H1 (cell line): ENCODE data around the gene NRM. TPM values are rescaled to one million over a fixed set of nuclear protein-coding genes. Genes with fewer than 3 reads are reported as not detected.

Experiments used
- CTCF ChIA-PET: fragments of 300-600 bp; sonication (Branson Sonifier 250); formaldehyde crosslinking; loops from one replicate; lab custom pipeline; 2021; ENCODE audit not compliant: partially characterized antibody; lab: Charles Lee
- POLR2A ChIA-PET: fragments of 300-600 bp; sonication (Branson Sonifier 250); formaldehyde crosslinking; loops from one replicate; lab custom pipeline; 2021; ENCODE audit warnings: inconsistent platforms; ENCODE audit not compliant: partially characterized antibody; lab: Charles Lee
- DNase-seq, 2 experiments: peaks; one replicate each; pipeline versions ENCODE4 v3.0.0 to v3.0.0-alpha.2; 2010 to 2022; ENCODE audit warnings: low spot score in 2 of 2, low read depth in 1 of 2, mixed read lengths in 1 of 2
- FAIRE-seq: peaks from 2 replicates; lab custom pipeline; 2011; peaks lifted over from hg19 to GRCh38; lab: Jason Lieb, UNC
- H2AFZ ChIP-seq: 2 replicates; pipeline ENCODE4 v1.8.1; 2012; ENCODE audit warnings: low read length, inconsistent platforms
- H2AK5ac ChIP-seq: 2 replicates; pipeline ENCODE4 v1.6.1; 2013; ENCODE audit warnings: low read depth, low read length
- H2BK120ac ChIP-seq: replicated peaks from 2 replicates; pipeline ENCODE3; 2013; ENCODE audit warnings: low read depth, low read length, inconsistent platforms
- H2BK12ac ChIP-seq: 2 replicates; pipeline ENCODE4 v1.6.1; 2013; ENCODE audit warnings: low read depth, low read length
- H2BK15ac ChIP-seq: 2 replicates; pipeline ENCODE4 v1.6.1; 2013; ENCODE audit warnings: low read length
- H2BK20ac ChIP-seq: 2 replicates; pipeline ENCODE4 v1.6.1; 2013; ENCODE audit warnings: low read length
- H2BK5ac ChIP-seq: 2 replicates; pipeline ENCODE4 v1.6.1; 2013; ENCODE audit warnings: low read depth, low read length
- H3K14ac ChIP-seq: 2 replicates; pipeline ENCODE4 v1.6.1; 2013; ENCODE audit warnings: inconsistent platforms; ENCODE audit not compliant: insufficient read length
- H3K18ac ChIP-seq: 2 replicates; pipeline ENCODE4 v1.6.1; 2013; ENCODE audit warnings: low read length; ENCODE audit errors: extremely low read depth
- H3K23ac ChIP-seq: 2 replicates; pipeline ENCODE4 v1.6.1; 2013; ENCODE audit warnings: inconsistent platforms; ENCODE audit not compliant: insufficient read length
- H3K23me2 ChIP-seq: 2 replicates; pipeline ENCODE4 v1.6.1; 2013; ENCODE audit warnings: low read depth, low read length
- H3K27ac ChIP-seq: 2 replicates; pipeline ENCODE4 v1.6.1; 2011; ENCODE audit warnings: low read depth, low read length, inconsistent platforms
- H3K27me3 ChIP-seq, 4 experiments: replicated peaks in 1 of 4; 1 replicate in 1 of 4; 2 replicates in 3 of 4; pipeline versions ENCODE4 v1.6.1 to v1.8.1; 2011 to 2013; ENCODE audit warnings: low read length in 3 of 4, mild to moderate bottlenecking in 3 of 4, inconsistent platforms in 2 of 4, mixed read lengths in 2 of 4, moderate library complexity in 1 of 4; ENCODE audit not compliant: control insufficient read depth in 3 of 4, insufficient read depth in 3 of 4; ENCODE audit errors: extremely low read depth in 1 of 4
- H3K36me3 ChIP-seq, 4 experiments: 2 replicates each; pipeline versions ENCODE4 v1.6.1 to v1.8.1; 2011 to 2013; ENCODE audit warnings: mild to moderate bottlenecking in 4 of 4, low read length in 3 of 4, moderate library complexity in 2 of 4, control low read depth in 1 of 4, inconsistent platforms in 1 of 4; ENCODE audit not compliant: insufficient read depth in 4 of 4, control insufficient read depth in 2 of 4
- H3K4ac ChIP-seq: replicated peaks from 2 replicates; pipeline ENCODE3; 2013; ENCODE audit warnings: low read length, low read depth, mixed read lengths, inconsistent platforms; ENCODE audit not compliant: insufficient read length
- H3K4me1 ChIP-seq, 4 experiments: replicated peaks in 1 of 4; 1 replicate in 1 of 4; 2 replicates in 3 of 4; pipeline versions ENCODE4 v1.6.1 to v1.8.1; 2011 to 2013; ENCODE audit warnings: low read length in 3 of 4, inconsistent platforms in 2 of 4, mixed read lengths in 1 of 4; ENCODE audit not compliant: insufficient read depth in 4 of 4, control insufficient read depth in 3 of 4
- H3K4me2 ChIP-seq, 2 experiments: 2 replicates each; pipeline versions ENCODE4 v1.6.1 to v1.8.1; 2011 to 2013; ENCODE audit warnings: low read depth in 2 of 2, low read length in 2 of 2, control low read depth in 1 of 2, inconsistent platforms in 1 of 2, mild to moderate bottlenecking in 1 of 2; ENCODE audit not compliant: insufficient read depth in 1 of 2
- H3K4me3 ChIP-seq, 4 experiments: fragments of 200-600, 300-600 bp in 1 of 4; sonication (generic), shearing (Covaris generic), sonication (Bioruptor Twin) in 1 of 4; 2 replicates each; pipeline versions ENCODE4 v1.5.1 to v1.8.1; 2011 to 2016; ENCODE audit warnings: low read length in 4 of 4, low read depth in 3 of 4, control low read depth in 2 of 4, inconsistent platforms in 2 of 4, mild to moderate bottlenecking in 2 of 4, mixed read lengths in 1 of 4, moderate library complexity in 1 of 4; ENCODE audit not compliant: insufficient read depth in 2 of 4; ENCODE audit errors: extremely low read depth in 1 of 4
- H3K56ac ChIP-seq: replicated peaks from 2 replicates; pipeline ENCODE3; 2013; ENCODE audit warnings: low read depth, mild to moderate bottlenecking, mixed read lengths, low read length, inconsistent platforms; ENCODE audit not compliant: insufficient read length
- H3K79me1 ChIP-seq: 2 replicates; pipeline ENCODE4 v1.6.1; 2013; ENCODE audit warnings: low read depth, low read length, control low read depth
- H3K79me2 ChIP-seq, 2 experiments: 2 replicates each; pipeline versions ENCODE4 v1.6.1 to v1.8.1; 2012 to 2013; ENCODE audit warnings: low read length in 2 of 2, mild to moderate bottlenecking in 2 of 2, inconsistent platforms in 1 of 2; ENCODE audit not compliant: insufficient read depth in 2 of 2, control insufficient read depth in 1 of 2
- H3K9ac ChIP-seq, 4 experiments: replicated peaks in 1 of 4; 1 replicate in 1 of 4; 2 replicates in 3 of 4; pipeline versions ENCODE4 v1.6.1 to v1.8.1; 2011 to 2013; ENCODE audit warnings: low read depth in 3 of 4, low read length in 3 of 4, control low read depth in 2 of 4, mild to moderate bottlenecking in 2 of 4, moderate library complexity in 2 of 4, inconsistent platforms in 1 of 4; ENCODE audit errors: extremely low read depth in 1 of 4
- H3K9me3 ChIP-seq, 2 experiments: 2 replicates each; pipeline versions ENCODE4 v1.6.1 to v1.8.1; 2012 to 2013; ENCODE audit warnings: mild to moderate bottlenecking in 2 of 2, moderate library complexity in 2 of 2, control low read depth in 1 of 2, inconsistent platforms in 1 of 2, low read depth in 1 of 2, low read length in 1 of 2, mixed read lengths in 1 of 2; ENCODE audit not compliant: insufficient read depth in 2 of 2
- H4K20me1 ChIP-seq, 2 experiments: replicated peaks in 1 of 2; 2 replicates each; pipeline versions ENCODE3 to v1.8.1; 2011 to 2013; ENCODE audit warnings: inconsistent platforms in 2 of 2, low read length in 2 of 2, mild to moderate bottlenecking in 1 of 2; ENCODE audit not compliant: insufficient read depth in 2 of 2, control insufficient read depth in 1 of 2
- H4K5ac ChIP-seq: 2 replicates; pipeline ENCODE4 v1.6.1; 2013; ENCODE audit warnings: low read length, low read depth, mixed read lengths, inconsistent platforms; ENCODE audit not compliant: insufficient read length
- H4K8ac ChIP-seq: 2 replicates; pipeline ENCODE4 v1.8.0; 2013; ENCODE audit warnings: mild to moderate bottlenecking, moderate library complexity, low read length, inconsistent platforms; ENCODE audit not compliant: insufficient read depth; ENCODE audit errors: extremely low read depth
- H4K91ac ChIP-seq: replicated peaks from 2 replicates; pipeline ENCODE3; 2013; ENCODE audit warnings: low read length, mixed read lengths, inconsistent platforms; ENCODE audit not compliant: insufficient read length
- ASH2L ChIP-seq: fragments of 200-600, 300-600 bp; sonication (generic); IDR thresholded peaks from one replicate; pipeline ENCODE4 v1.7.1; 2017; ENCODE audit warnings: low read length
- ATF3 ChIP-seq: IDR thresholded peaks from 2 replicates; pipeline ENCODE4 v1.6.1; 2011; ENCODE audit warnings: low read depth, mild to moderate bottlenecking, low read length; ENCODE audit not compliant: insufficient read depth
- MAX ChIP-seq: IDR thresholded peaks from 2 replicates; pipeline ENCODE4 v1.6.1; 2012; ENCODE audit warnings: inconsistent platforms
- NANOG ChIP-seq: IDR thresholded peaks from 2 replicates; pipeline ENCODE4 v1.6.1; 2011; ENCODE audit warnings: low read length, low read depth, mild to moderate bottlenecking, inconsistent platforms; ENCODE audit not compliant: insufficient read depth, poor library complexity, severe bottlenecking
- NRF1 ChIP-seq: IDR thresholded peaks from 2 replicates; pipeline ENCODE4 v1.6.1; 2011; ENCODE audit warnings: mild to moderate bottlenecking, low read depth, low read length, improper control_type of control experiment
- RBBP5 ChIP-seq: IDR thresholded peaks from 2 replicates; pipeline ENCODE4 v1.7.1; 2012; ENCODE audit warnings: low read depth, mild to moderate bottlenecking, inconsistent platforms, low read length, moderate library complexity, borderline replicate concordance
- SP4 ChIP-seq: IDR thresholded peaks from 2 replicates; pipeline ENCODE4 v1.6.1; 2012; ENCODE audit warnings: low read length, inconsistent platforms
- TAF1 ChIP-seq: IDR thresholded peaks from 2 replicates; pipeline ENCODE4 v1.6.1; 2011; ENCODE audit warnings: mild to moderate bottlenecking, low read depth, low read length
- YY1 ChIP-seq: IDR thresholded peaks from 2 replicates; pipeline ENCODE4 v1.6.1; 2011; ENCODE audit warnings: low read depth, mild to moderate bottlenecking, low read length
- WGBS, 2 experiments: shearing (Covaris generic) in 1 of 2; methylation state at CpG; one replicate each; pipeline versions ENCODE4 v1.1.6 to v1.1.7; 2013 to 2015; ENCODE audit warnings: low lambda C conversion rate in 2 of 2, mixed read lengths in 2 of 2, inconsistent platforms in 1 of 2, low coverage in 1 of 2, missing lambda C conversion rate in 1 of 2; ENCODE audit not compliant: insufficient replicate concordance in 2 of 2, insufficient coverage in 1 of 2, insufficient read length in 1 of 2; ENCODE audit errors: extremely low coverage in 1 of 2, missing lambda C conversion rate in 1 of 2; 5-methylcytosine and 5-hydroxymethylcytosine counted together
- polyA plus RNA-seq, 7 experiments: library from polyadenylated mRNA; depleted of rRNA in 3 of 7; stranded (reverse) in 5 of 7; unstranded in 2 of 7; fragments of >200 nt in 5 of 7; fragments of 200-250 nt in 2 of 7; gene quantifications; 1 replicate in 5 of 7; 2 replicates in 1 of 7; 4 replicates in 1 of 7; pipeline versions ENCODE4 v1.2.1 to v1.2.3, GENCODE V29; 2011 to 2013; ENCODE audit warnings: missing spikeins in 2 of 7, mixed read lengths in 2 of 7
- total RNA-seq: library from RNA; stranded (reverse); fragmentation: NEBNext Ultra II Directional; extraction: Animal tissue kit (Norgen Biotek cat#: 25700); gene quantifications from 2 replicates; pipeline ENCODE4 v1.2.1, GENCODE V29; 2021

The NRM gene
- total and polyA plus RNA-seq, 2 of the 8 experiments (the other 6 are each of a cell fraction or from before 2014, with no cell fraction given), result 27.3 to 50.4 TPM

GRCh38 chr6:30647242-30648116, 43.3 kb downstream of the NRM start:
- Histone ChIP-seq H3K14ac (no peak overlapping the region), H3K18ac (peak overlapping the region; percentile 98), H4K91ac (peak overlapping the region; percentile 99), H3K9ac (peak overlapping the region; percentile 51 to 79 (median 70)), H4K20me1 (peaks cover 0 to 2% of the 10 kb centered on the region in 2 experiments), H4K5ac (peak overlapping the region; percentile 100), H3K23ac (no peak overlapping the region), H2BK120ac (no peak overlapping the region), H3K4ac (peak overlapping the region; percentile 84), H3K4me2 (peak overlapping the region; percentile 76 to 82), H4K8ac (peak overlapping the region; percentile 96), H3K4me1 (peaks cover 0 to 6% (median 4%) of the 10 kb centered on the region in 4 experiments; a peak in 5 of 7 replicates), H3K27me3 (no peaks in the 10 kb centered on the region), H3K36me3 (peaks cover 6 to 17% (median 10%) of the 10 kb centered on the region in 4 experiments; a peak in 5 of 8 replicates), H3K27ac (peak overlapping the region; percentile 66), H3K56ac (peak overlapping the region; percentile 93), H3K79me2 (peaks cover 3 to 20% of the 10 kb centered on the region in 2 experiments; a peak in 3 of 4 replicates), H3K4me3 (peak overlapping the region; percentile 74 to 91 (median 85)), H3K9me3 (no peaks in the 10 kb centered on the region), H2BK5ac (peak overlapping the region; percentile 96), H3K23me2 (peaks cover 5% of the 10 kb centered on the region; the same call in 1 of the 2 replicates), H2BK15ac (peak overlapping the region; percentile 97; the same call in 1 of the 2 replicates), H2AFZ (0 out of 2 replicates have a peak overlapping the region, but pooled peaks have one; percentile 2), H3K79me1 (peaks cover 8% of the 10 kb centered on the region), H2BK12ac (no peak overlapping the region), H2AK5ac (no peak overlapping the region), H2BK20ac (no peak overlapping the region)
- POLR2A ChIA-PET, result interaction anchor here (0.6 to 3.6 kb wide), 21 partner anchors 8 to 1201 kb away, joined by 3 to 23 read pairs (median 4); partner anchors contain the start of genes ATAT1, MDC1, MRPS18B and PPP1R10
- CTCF ChIA-PET, result interaction anchor here (1.0 to 1.4 kb wide), 2 partner anchors 25 to 124 kb away, joined by 3 to 4 read pairs; partner anchors contain the start of gene DHX16
- DNase-seq, result peak in 1 of 2 experiments; percentile 90
- FAIRE-seq, result no peak
- WGBS, 2 experiments, result 2% methylated on average over 37 of the region's 78 CpGs; no CpG with 5 or more reads in 1 of the 2 experiments
- TF ChIP-seq SP4, result no peak
- peak; percentile 52; the same call in 1 of the 2 replicates for TF ChIP-seq RBBP5
- peak; percentile 86 for TF ChIP-seq ASH2L
- TF ChIP-seq NANOG, result no peak
- TF ChIP-seq YY1, result peak; percentile 73; the same call in 1 of the 2 replicates
- no peak for TF ChIP-seq ATF3
- TF ChIP-seq MAX, result peak; percentile 9; the same call in 1 of the 2 replicates
- peak; percentile 10; the same call in 1 of the 2 replicates for TF ChIP-seq TAF1
- TF ChIP-seq NRF1, result peak; percentile 46
